ENCODE measurements around the gene HOXD1.

HOXD1 gene

DNA sequence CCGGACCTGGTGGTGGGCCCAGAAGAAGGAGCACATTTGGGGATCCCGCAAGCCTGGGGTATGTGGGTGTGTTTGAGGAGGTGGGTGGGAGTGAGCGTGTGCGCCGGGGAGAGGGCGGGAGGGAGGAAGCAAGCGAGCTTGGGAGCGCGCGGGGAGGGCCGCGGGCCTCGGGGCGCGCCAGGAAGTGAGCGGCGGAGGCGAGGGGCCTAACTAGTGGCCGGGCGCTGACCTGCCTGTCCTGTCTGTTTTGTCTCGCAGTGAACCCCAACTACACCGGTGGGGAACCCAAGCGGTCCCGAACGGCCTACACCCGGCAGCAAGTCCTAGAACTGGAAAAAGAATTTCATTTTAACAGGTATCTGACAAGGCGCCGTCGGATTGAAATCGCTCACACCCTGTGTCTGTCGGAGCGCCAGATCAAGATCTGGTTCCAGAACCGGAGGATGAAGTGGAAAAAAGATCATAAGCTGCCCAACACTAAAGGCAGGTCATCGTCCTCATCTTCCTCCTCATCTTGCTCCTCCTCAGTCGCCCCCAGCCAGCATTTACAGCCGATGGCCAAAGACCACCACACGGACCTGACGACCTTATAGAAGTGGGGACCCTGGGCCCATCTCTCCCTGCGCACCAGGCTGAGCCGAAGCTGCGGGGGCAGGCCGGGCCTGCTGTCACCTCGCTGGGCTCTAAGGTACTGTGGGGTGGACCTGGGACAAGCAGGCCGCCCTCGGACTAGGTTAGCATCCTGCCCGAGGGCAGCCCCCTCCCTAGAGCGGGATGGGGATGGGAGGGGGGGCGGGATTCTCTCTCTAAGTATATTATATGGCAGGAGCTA is 35.9 kb upstream of the HOXD1 start:
- no peaks in the 10 kb centered on the region for H3K36me3 ChIP-seq
- H3K4me3 ChIP-seq (ENCODE audit: low read depth, low read length): no peak overlapping the region
- H3K27ac ChIP-seq: no peak overlapping the region
- peaks cover 4% of the 10 kb centered on the region for H3K9me3 ChIP-seq (ENCODE audit: severe bottlenecking)
- TF ChIP-seq, protein P1, sequence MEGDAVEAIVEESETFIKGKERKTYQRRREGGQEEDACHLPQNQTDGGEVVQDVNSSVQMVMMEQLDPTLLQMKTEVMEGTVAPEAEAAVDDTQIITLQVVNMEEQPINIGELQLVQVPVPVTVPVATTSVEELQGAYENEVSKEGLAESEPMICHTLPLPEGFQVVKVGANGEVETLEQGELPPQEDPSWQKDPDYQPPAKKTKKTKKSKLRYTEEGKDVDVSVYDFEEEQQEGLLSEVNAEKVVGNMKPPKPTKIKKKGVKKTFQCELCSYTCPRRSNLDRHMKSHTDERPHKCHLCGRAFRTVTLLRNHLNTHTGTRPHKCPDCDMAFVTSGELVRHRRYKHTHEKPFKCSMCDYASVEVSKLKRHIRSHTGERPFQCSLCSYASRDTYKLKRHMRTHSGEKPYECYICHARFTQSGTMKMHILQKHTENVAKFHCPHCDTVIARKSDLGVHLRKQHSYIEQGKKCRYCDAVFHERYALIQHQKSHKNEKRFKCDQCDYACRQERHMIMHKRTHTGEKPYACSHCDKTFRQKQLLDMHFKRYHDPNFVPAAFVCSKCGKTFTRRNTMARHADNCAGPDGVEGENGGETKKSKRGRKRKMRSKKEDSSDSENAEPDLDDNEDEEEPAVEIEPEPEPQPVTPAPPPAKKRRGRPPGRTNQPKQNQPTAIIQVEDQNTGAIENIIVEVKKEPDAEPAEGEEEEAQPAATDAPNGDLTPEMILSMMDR (IDR thresholded peaks at IDR 0.05; ENCODE audit: low read depth, low read length): no peak
- no peak for DNase-seq
- H3K27me3 ChIP-seq (ENCODE audit: insufficient read depth, low read depth, severe bottlenecking): peaks cover 93% of the 10 kb centered on the region

- Histone ChIP-seq H3K9me3 (ENCODE audit: severe bottlenecking) (peaks cover 4% of the 10 kb centered on the region), H3K27me3 (ENCODE audit: insufficient read depth, low read depth, severe bottlenecking) (peaks cover 92% of the 10 kb centered on the region), H3K27ac (no peak overlapping the region), H3K36me3 (no peaks in the 10 kb centered on the region), H3K4me3 (ENCODE audit: low read depth, low read length) (no peak overlapping the region)
- TF ChIP-seq, protein P1 (IDR thresholded peaks at IDR 0.05; ENCODE audit: low read depth, low read length): no peak
- no peak for DNase-seq
These were observed 33.8 kb upstream of the HOXD1 start for GRCh38 chr2:176154576-176155252.

DNA sequence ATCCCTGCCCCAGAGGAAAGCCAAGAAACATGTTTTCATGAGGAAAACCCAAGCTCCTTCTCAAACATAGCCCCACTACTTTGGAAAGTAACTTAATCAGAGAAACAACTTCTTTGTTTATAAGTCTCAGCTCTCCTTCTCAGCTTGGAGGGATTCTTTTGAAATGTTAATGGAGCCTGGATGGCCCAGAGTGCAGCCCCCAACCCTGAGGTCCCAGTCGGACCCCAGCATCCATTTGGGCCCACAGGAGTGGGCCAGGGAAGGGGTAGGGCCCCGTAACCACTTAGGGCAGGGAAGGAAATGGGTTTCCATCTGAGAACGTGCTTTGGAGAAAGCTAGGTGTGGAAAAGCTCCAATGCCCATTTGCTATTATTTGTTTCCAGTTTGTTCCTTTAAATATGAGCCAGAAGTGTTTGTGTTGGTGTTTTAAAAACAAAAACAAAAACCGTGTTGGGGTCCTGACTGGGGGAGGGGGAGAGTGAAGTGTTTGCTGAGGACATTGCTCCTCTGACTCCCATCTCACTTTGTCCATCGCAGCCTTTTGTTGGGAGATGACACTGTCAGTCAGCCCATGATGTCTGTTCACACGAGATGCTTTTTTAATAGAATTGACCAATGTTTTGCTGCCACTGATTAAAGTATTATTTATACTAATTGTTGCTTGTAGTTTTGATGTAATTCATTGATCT is 33.0 kb upstream of the HOXD1 start:
- no peak for DNase-seq
- peaks cover 12% of the 10 kb centered on the region for H3K9me3 ChIP-seq (ENCODE audit: severe bottlenecking)
- H3K27ac ChIP-seq: no peak overlapping the region
- H3K4me3 ChIP-seq (ENCODE audit: low read depth, low read length): no peak overlapping the region
- H3K36me3 ChIP-seq: no peaks in the 10 kb centered on the region
- TF ChIP-seq, protein P1 (IDR thresholded peaks at IDR 0.05; ENCODE audit: low read depth, low read length): no peak
- peaks cover 92% of the 10 kb centered on the region for H3K27me3 ChIP-seq (ENCODE audit: insufficient read depth, low read depth, severe bottlenecking)

DNA sequence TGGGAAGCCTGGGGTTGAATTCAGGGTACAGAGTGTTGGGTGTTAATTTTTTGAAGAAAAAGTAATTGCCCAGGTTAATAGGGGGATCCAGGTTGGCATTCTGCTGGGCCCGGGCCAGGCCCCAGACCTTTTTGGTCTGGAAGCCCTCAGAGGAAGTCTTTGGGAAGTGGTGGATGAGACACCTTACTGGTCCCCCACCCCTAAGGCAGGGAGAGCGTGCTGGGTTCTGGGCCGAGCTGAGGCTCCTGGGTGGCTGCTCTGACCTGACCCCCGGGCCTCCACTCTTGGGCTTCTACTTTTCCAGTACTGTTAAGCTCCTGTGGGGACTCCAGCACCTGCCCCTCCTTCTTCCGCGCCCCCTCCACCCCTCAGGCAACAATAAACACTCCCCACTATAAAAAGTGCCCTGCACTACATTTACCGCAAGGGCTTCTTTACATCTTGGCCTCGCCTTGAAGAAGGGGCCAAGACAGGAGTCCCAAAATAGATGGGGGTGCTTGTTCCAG is 32.1 kb upstream of the HOXD1 start:
- DNase-seq: no peak
- peaks cover 92% of the 10 kb centered on the region for H3K27me3 ChIP-seq (ENCODE audit: insufficient read depth, low read depth, severe bottlenecking)
- H3K9me3 ChIP-seq (ENCODE audit: severe bottlenecking): peaks cover 19% of the 10 kb centered on the region
- TF ChIP-seq, protein P1 (IDR thresholded peaks at IDR 0.05; ENCODE audit: low read depth, low read length): no peak
- no peak overlapping the region for H3K27ac ChIP-seq
- H3K36me3 ChIP-seq: no peaks in the 10 kb centered on the region
- H3K4me3 ChIP-seq (ENCODE audit: low read depth, low read length): no peak overlapping the region

DNA sequence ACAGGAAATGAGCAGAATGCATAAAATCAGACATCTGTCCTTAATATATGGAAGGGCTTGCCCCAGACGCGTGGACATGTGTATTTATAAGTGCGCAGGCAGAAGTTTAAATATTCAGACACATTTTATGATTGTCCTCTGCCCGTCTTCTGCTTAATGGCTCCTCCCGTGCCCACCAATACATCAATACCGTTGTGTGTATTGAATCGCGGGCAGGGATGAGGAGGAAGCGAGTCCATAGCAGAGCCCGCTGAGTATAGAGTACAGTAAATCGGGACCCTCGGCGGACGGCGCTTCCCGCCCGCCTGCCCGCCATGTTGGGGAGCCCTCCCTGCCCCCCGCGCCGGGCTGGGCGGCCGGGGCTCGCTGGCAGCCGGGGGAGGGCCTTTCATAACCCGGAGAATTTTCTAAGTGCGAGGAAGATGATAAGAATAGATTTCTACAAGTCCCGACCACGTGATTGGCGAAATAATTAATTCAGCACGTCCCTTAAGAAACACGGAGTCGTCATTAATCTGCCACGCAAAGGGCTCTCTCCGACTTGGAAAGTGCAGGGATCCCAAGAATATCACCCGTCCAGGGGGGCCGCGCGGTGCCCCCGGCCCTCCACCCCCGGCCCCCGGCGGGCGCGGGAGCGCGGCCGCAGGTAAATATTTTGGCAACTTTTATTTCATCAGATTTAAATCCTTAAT is 31.5 kb upstream of the HOXD1 start, which contains the start of gene HOXD3:
Gene HOXD3, plus strand, starts transcription at position 501 of the 692 bp plus-strand sequence. CDS start 11,808 bp downstream, outside the sequence.
- peaks cover 92% of the 10 kb centered on the region for H3K27me3 ChIP-seq (ENCODE audit: insufficient read depth, low read depth, severe bottlenecking)

More for the DNA sequence above, 31.5 kb upstream of the HOXD1 start, which contains the start of gene HOXD3:
- H3K27ac ChIP-seq: no peak within 1 kb of the TSS
- peaks cover 19% of the 10 kb centered on the region for H3K9me3 ChIP-seq (ENCODE audit: severe bottlenecking)
- TF ChIP-seq, protein P1 (IDR thresholded peaks at IDR 0.05; ENCODE audit: low read depth, low read length): no peak
- no peak for DNase-seq
- H3K4me3 ChIP-seq (ENCODE audit: low read depth, low read length): peak within 1 kb of the TSS; percentile 31
- H3K36me3 ChIP-seq: no peaks in the 10 kb centered on the region
